Parathyroid adenoma (tissue), 2 donors: ENCODE data around the gene MDK.

ENCODE experiments used
- H2AFZ ChIP-seq: fragments of 300-600 bp; sonication (generic); one replicate; pipeline ENCODE4 v1.7.0; 2017; ENCODE audit warnings: antibody characterized with exemption, mild to moderate bottlenecking
- H3K27ac ChIP-seq: fragments of 300-600 bp; sonication (generic); one replicate; pipeline ENCODE4 v1.7.0; 2017
- H3K27me3 ChIP-seq: fragments of 300-600 bp; sonication (generic); one replicate; pipeline ENCODE4 v1.7.0; 2017; ENCODE audit warnings: low read length; ENCODE audit not compliant: control insufficient read depth, insufficient read depth
- H3K36me3 ChIP-seq: fragments of 300-600 bp; sonication (generic); one replicate; pipeline ENCODE4 v1.7.0; 2017; ENCODE audit warnings: low read length; ENCODE audit not compliant: control insufficient read depth, insufficient read depth
- H3K4me1 ChIP-seq: fragments of 300-600 bp; sonication (generic); one replicate; pipeline ENCODE4 v1.7.0; 2017; ENCODE audit warnings: control low read depth
- H3K4me2 ChIP-seq: fragments of 300-600 bp; sonication (generic); one replicate; pipeline ENCODE4 v1.7.0; 2017; ENCODE audit warnings: low read length
- H3K4me3 ChIP-seq: fragments of 300-600 bp; sonication (generic); one replicate; pipeline ENCODE4 v1.7.0; 2017; ENCODE audit warnings: low read depth, low read length
- H3K79me2 ChIP-seq: fragments of 300-600 bp; sonication (generic); one replicate; pipeline ENCODE4 v1.7.0; 2017; ENCODE audit warnings: control low read depth
- H3K9ac ChIP-seq: fragments of 300-600 bp; sonication (generic); one replicate; pipeline ENCODE4 v1.7.0; 2017; ENCODE audit warnings: mild to moderate bottlenecking
- H3K9me3 ChIP-seq: fragments of 300-600 bp; sonication (generic); one replicate; pipeline ENCODE4 v1.7.0; 2017; ENCODE audit warnings: low read length; ENCODE audit not compliant: control insufficient read depth
- CTCF ChIP-seq: fragments of 300-600 bp; sonication (generic); IDR thresholded peaks from one replicate; pipeline ENCODE4 v1.7.0; 2017; ENCODE audit warnings: antibody characterized with exemption, mild to moderate bottlenecking
- donor health status: primary hyperparathyroidism.

The MDK gene

GRCh38 chr11:46381048-46381818, at the start of gene MDK:
Gene MDK, plus strand, starts transcription at chr11:46381669. Its CDS starts 389 bp downstream, at chr11:46382058.
- Histone ChIP-seq H3K79me2 (no peaks in the 10 kb centered on the region), H3K4me1 (no peaks in the 10 kb centered on the region), H3K27ac (peak within 1 kb of the TSS; percentile 36), H3K9ac (no peak within 1 kb of the TSS), H3K27me3 (no peaks in the 10 kb centered on the region), H3K4me2 (peak within 1 kb of the TSS; percentile 78), H3K9me3 (no peaks in the 10 kb centered on the region), H3K4me3 (peak within 1 kb of the TSS; percentile 50), H2AFZ (peak within 1 kb of the TSS; percentile 75), H3K36me3 (no peaks in the 10 kb centered on the region)
- no peak for TF ChIP-seq CTCF

GRCh38 chr11:46332093-46332567, 49.3 kb upstream of the MDK start:
- no peaks in the 10 kb centered on the region for H3K4me1 ChIP-seq
- no peaks in the 10 kb centered on the region for H3K36me3 ChIP-seq
- no peak overlapping the region for H3K9ac ChIP-seq
- H3K9me3 ChIP-seq, result no peaks in the 10 kb centered on the region
- H3K79me2 ChIP-seq, result no peaks in the 10 kb centered on the region
- H3K27me3 ChIP-seq, result no peaks in the 10 kb centered on the region
- H3K4me3 ChIP-seq, result no peak overlapping the region
- no peak overlapping the region for H2AFZ ChIP-seq
- peak overlapping the region; percentile 59 for H3K4me2 ChIP-seq
- no peak overlapping the region for H3K27ac ChIP-seq
- no peak for TF ChIP-seq CTCF

GRCh38 chr11:46332568-46333393, 48.7 kb upstream of the MDK start:
- H3K79me2 ChIP-seq, result no peaks in the 10 kb centered on the region
- no peak for TF ChIP-seq CTCF
- no peak overlapping the region for H3K27ac ChIP-seq
- no peaks in the 10 kb centered on the region for H3K9me3 ChIP-seq
- H3K27me3 ChIP-seq, result no peaks in the 10 kb centered on the region
- no peaks in the 10 kb centered on the region for H3K36me3 ChIP-seq
- peak overlapping the region; percentile 59 for H3K4me2 ChIP-seq
- no peaks in the 10 kb centered on the region for H3K4me1 ChIP-seq
- peak overlapping the region; percentile 73 for H2AFZ ChIP-seq
- H3K4me3 ChIP-seq, result no peak overlapping the region
- no peak overlapping the region for H3K9ac ChIP-seq

GRCh38 chr11:46333394-46333947, 48.0 kb upstream of the MDK start:
- H3K9ac ChIP-seq, result no peak overlapping the region
- no peak overlapping the region for H3K4me3 ChIP-seq
- H2AFZ ChIP-seq, result peak overlapping the region; percentile 73
- no peaks in the 10 kb centered on the region for H3K9me3 ChIP-seq
- no peak for TF ChIP-seq CTCF
- peaks cover 1% of the 10 kb centered on the region for H3K4me1 ChIP-seq
- no peaks in the 10 kb centered on the region for H3K27me3 ChIP-seq
- no peaks in the 10 kb centered on the region for H3K79me2 ChIP-seq
- no peaks in the 10 kb centered on the region for H3K36me3 ChIP-seq
- no peak overlapping the region for H3K27ac ChIP-seq
- no peak overlapping the region for H3K4me2 ChIP-seq
